ENCODE results near the gene PRPS1L1.

Gene PRPS1L1

DNA sequence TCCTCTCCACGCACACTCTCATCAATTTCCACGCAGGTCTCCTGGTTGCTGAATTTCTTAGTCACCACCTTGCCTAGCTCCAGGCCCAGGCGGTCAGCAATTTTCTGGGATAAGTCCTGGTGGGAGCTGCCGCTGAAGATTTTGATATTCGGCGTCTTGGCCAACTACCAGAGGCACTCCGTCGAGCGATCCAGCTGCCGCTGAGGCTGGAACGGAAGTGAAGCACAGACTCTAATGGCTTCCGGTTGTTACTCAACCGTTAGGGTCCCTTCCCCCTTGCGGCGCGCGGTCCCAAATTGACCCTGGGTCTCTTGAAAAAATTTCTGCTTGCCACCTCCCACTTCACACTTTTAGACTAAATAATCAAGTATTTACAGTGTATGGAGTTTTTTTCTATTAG, at the start of gene PRPS1L1:
TSS of gene PRPS1L1 (minus strand) at position 219 of the 400 bp plus-strand sequence.
- DNase-seq (ENCODE audit: low spot score): no peak

DNA sequence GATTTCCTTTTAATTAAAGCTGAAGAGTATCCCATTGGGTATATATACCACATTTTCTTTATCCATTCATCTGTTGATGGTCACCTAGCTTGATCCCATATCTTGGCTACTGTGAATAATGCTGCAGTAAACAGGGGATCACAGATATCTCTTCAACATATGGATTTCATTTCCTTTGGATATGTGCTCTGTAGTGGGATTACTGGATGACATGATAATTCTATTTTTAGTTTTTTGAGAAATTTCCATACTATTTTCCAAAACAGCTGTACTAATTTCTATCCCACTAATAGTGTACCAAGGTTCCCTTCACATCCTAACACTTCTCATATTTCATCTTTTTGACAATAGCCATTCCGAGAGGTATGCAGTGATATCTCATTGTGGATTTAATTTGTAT, 48.8 kb upstream of the PRPS1L1 start:
- no peak for DNase-seq (ENCODE audit: low spot score)

DNA sequence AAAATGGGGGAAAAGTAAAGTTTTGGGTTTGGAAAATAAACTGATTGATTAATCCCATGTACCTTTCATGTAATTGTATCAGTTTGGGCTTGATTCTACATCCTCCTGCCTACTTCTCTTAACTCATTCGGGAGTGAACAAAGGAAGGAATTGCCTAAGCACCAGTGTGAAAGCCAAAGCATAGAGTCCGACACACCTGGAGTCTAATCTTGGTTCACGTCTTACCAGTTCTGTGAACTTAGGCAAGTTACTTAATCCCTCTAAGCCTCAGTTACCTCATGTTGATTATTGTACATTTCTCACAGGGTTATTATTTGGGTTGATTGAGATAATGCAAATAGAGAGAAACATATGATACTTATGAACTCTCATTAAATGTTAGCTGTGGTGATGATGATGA, 41.1 kb upstream of the PRPS1L1 start:
- DNase-seq (ENCODE audit: low spot score): no peak

DNA sequence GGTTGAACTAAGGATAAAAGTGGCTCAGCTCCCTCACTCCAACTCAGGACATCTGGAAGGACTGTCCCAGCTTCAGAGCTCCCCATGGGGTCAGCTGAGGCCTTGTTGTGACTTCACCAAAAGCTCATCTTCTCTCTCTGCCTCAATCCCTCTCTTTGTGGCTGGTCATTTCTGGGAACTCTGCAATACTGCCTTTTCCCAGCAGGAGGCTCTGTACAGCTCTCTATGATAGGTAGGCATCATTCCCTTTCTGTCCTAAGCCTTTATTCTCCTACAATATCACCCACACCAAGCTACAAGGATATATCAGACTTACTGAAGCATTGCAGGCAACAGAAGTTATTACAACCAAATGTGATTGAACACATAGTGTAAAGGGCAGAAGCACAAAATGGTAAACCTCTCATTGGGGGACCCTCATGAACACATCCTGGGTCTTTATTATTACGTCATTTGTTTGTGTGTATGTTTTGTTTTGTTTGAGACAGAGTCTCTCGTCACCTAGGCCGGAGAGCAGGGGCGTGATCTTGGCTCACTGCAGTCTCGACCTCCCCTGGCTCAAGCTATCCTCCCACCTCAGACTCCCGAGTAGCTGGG, 36.7 kb upstream of the PRPS1L1 start:
- DNase-seq (ENCODE audit: low spot score): peak; percentile 7

DNA sequence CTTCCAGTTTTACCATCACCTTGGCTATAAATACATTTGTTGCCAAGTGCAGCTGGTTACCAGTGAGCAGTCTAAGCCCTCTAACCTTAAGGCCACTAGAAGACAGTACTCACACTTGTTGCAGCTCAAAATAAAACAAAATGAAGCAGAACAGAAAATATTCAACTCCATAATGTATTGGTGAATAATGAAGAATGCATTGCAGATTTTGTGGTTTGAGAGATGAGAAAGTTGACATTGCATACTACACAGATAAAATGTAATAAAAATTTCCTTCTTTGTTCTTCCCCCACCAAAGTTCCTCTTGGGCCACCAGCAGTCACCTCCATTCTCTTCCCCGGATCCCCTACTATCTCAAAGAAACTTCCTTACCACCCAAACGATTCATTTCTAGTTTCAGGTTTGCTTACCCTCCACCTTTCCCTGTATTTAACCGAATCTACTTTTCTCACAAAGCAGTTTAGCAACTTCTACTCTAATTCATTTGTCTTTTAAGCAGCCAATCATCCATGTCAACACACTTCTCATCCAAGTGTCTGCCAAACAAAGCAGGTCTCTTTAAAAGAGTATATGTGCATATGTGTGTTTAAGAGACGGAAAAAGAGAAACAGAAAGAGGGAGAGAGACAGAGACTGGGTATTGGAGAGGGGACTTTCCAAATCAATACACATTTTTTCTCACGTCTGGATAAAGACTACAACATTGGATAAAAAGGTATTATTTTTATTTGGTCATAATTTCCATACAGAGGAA, 35.7 kb upstream of the PRPS1L1 start:
- DNase-seq (ENCODE audit: low spot score): no peak

DNA sequence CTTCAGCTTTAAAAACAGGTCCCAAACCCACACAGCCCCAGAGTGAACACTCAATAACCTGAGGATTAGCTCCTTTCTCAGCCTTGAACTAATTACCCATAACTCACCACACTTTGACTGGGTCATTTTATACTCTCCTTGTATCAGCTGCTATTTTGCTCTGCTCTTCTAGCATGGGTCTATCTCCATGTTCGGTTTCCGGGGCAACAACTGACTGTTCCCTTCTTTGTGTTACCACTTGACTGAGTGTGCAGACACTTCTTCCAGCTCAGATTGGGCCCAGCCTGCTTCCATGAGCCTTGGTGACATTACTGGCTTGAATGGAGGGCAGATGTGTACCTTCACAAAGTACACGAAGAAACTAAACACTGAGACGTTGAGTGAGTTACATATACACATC, 31.5 kb upstream of the PRPS1L1 start:
- no peak for DNase-seq (ENCODE audit: low spot score)

DNA sequence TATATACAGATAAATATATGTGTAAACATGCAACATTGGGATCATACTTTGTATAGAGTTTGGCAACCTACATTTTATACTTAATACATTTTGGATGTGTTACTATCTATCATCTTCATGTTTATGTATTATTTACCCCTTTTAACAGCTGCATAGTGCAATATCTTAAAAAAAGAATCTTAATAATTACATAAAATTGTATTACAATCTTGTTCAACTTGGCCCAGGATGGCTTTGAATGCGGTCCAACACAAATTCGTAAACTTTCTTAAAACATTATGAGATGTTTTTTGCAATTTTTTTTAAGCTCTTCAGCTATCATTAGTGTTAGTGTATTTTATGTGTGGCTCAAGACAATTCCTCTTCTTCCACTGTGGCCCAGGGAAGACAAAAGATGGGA, 26.3 kb upstream of the PRPS1L1 start:
- no peak for DNase-seq (ENCODE audit: low spot score)

DNA sequence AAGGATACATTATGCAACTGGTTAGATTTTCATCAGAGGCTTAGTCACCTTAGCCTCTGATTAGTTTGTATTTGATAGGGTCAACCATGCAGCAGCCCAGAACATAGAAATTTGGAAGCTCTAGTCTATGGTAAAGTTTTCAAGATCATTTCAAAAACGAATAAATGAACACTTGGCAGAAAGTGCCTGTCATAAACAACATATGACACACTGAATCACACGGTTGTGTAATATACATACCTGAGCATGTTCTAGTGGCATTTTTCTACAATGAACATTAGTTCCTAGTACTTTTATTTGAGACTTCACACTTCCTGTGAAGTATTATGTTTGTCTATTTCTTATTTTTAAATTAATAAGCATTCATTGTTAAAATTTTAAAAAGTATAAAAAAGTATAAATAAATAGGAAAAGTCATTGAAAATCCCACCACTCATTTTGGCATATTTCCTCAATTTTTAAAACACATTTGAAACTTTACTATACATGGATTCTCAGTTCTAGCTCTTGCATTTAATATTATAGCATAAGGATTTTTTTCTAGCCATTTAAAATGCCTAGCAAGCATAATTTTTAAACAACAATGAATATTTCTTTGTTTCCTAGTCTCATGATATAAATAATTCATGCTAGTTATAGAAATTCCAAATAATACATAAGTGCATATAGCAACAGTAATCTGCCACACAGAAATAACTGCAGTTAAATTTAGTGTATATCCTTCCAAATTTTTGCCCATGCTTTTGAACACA, 25.7 kb upstream of the PRPS1L1 start:
- DNase-seq (ENCODE audit: low spot score): no peak

DNA sequence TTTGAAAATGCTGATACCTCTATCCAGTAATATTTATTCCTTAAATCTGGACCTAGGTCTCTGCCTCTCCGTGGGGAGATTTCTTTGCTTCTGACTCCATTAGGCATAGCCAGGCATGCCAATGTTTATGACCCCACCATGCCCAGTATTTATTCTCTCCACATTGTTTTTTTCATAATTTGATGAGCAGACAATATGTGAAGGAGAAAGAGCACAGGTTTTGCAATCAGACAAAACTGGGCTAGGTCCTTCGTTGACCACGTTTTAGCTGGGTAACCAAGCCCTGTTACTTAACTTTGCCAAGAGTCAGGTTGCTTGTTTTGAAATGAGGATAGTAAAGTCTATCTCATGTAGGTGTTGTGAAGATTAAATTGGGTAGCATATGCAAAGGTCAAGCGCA, 21.6 kb upstream of the PRPS1L1 start:
- DNase-seq (ENCODE audit: low spot score): no peak

DNA sequence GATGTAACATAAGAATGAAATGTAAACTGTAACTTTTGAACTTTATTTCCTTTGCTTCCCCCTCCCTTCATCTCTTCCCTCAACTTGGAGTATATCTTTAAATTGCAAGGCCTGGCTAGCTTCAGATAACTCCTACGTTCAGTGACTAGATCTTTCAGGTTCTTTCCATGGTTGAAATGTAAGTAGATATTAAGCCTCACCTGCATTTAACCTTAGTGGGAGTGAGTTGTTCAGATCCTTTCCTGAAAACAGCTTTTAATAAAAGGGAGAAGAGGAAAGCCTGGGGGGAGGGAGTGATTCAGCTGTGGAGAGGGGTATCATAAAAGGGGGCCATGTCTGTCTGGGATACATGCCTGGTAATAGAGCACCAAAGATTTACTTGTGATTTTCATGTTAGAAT, 19.0 kb upstream of the PRPS1L1 start:
- DNase-seq (ENCODE audit: low spot score): no peak

DNA sequence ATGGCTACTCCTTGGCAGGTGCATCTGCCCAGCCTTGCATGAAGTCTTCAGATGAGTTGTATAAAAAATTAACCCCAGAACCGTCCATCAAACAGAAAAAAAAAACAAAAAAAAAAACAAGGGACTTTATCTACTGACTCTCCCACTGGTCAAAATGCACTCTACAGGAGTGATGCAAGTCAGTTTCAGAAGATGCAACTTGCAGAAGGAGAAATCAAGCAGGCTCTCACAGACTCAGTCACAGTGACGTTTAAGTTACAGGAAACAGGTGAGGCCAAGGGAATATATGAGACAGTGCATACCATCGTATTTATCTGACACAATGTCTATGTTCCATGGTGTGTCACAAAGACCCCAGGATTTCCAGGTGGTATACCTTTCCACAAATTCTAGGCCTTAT, 17.5 kb upstream of the PRPS1L1 start:
- DNase-seq (ENCODE audit: low spot score): no peak

DNA sequence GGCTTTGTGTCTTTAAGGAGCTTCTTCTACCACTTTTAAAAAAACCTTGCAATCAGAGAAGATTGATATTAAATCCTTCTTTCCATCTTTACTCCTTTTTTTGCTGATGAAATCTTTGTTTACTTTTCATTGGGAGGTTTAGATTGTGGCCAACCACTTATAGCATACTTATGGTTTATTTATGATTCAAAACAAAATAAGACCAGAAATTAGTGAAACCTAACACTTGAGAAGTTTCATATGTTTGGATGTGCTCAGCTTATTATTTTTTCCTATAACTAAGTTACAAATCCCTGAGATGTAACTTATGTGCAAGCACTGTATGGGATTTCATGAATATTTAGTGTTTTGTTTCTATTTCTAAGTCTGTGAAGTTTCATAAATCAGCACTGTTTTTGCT, 13.5 kb upstream of the PRPS1L1 start:
- DNase-seq (ENCODE audit: low spot score): no peak

DNA sequence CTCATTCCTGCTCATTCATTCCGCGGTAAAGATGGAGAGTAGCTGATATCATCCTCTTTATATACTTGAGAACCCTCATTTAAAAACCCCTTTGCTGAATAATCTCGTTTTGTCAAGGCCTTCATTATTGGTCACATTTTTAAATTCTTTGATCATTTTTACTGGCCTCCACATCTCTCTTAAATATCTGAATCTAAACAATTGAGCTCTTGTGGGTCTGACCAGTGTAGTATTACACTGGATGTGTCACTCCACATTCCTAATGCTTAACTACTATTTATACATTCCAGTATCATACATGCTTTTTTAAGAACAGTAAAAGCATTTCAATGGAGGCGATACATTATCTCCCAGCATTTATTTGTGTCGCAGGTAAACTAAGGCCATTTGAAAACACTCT, 12.6 kb upstream of the PRPS1L1 start:
- DNase-seq (ENCODE audit: low spot score): no peak

DNA sequence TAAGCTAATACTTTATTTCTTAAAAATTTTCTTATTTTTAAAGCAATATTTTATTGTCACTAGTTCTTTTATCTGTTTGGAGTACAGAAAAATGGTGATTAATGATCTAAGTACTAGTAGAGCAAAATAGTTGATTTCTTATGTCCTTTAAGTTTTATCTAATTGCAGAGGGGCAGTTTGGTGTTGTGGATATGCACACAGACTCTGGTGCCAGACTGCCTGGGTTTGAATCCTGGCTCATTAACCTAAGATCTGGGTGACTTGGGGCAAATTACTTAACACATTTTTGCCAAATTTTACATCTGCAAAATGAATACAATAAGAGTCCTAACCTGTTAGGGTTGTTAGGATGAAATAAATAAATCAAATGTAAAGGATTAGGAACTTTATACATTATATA, 10.7 kb upstream of the PRPS1L1 start:
- no peak for DNase-seq (ENCODE audit: low spot score)

DNA sequence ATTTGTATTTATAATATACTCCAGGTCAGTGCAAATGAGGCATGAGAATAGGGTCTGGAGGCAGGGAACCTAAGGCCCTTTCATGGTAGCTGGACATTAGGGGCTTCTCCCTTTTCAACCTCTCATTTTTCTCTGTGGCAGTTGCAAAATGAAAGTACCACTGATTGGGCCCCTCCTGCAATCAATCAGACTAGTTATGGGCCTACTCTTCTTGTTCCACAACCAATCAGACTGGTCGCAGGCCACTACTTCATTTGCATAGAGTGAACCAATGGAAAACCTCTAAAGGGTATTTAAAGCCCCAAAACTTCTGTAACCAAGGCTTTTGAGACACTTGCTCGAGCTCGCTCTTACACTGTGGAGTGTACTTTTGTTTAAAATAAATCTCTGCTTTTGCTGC, 10.0 kb upstream of the PRPS1L1 start:
- DNase-seq (ENCODE audit: low spot score): no peak

DNA sequence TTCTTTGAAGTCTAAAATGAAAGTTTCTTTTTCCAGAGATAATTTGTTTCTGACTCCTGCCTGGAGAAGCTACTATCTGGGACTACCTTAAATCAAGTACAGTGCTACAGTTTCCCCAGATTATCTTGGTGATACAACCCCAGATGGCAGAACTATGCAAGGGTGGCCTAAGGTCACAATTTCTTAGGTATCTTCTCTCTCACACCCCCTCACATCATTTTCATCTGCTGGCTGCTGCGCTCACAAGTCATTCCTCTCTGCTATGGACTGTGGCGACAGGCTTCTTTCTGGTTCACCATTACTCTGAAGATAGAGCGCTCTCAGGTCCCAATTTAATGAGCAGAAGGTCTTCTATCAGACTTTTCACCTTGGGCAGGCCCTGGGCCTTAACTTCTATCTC, 9.1 kb upstream of the PRPS1L1 start:
- DNase-seq (ENCODE audit: low spot score): no peak

DNA sequence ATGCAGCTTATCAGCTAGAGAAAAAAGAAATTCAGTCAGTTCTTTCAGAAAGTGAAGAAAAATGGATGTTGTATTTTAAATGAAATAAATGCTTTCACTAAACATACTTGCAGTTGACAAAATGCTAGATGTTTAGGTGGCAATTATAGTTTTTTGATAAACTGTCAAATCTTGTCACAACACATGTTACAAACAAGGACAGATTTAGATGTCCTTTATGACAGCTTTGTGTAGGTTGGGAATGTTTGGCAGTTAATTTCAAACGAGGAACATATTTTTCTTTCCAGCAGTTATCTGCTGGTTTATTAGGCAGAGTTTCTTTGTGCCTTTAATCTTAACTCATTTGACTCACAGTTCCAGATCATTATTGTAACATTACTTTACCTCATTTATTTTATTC, 3.1 kb upstream of the PRPS1L1 start:
- no peak for DNase-seq (ENCODE audit: low spot score)

DNA sequence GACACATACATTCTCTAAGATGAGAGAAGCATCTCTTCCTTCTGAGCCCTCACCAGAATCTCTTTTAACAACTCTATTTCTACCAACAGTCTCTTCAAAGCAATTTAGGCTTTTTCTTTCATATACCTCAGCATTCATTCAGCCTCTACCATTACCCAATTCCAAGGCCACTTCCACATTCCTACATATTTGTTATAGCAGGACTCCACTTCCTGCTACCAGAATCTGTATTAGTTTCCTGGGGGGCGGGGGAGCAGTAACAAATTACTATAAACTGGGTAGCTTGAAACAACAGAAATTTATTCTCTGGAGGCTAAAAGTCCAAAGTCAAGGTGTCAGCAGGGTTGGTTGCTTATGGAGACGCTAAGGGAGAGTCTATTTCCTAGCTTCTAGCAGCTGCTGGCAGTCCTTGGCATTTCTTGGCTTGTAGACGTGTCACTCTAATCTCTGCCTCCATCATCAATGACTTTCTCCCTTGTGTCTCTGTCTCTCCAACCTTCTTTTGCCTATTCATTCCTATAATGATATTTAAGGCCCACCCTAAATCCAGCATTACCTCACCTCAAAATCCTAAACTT, 7.4 kb downstream of the PRPS1L1 start:
- no peak for DNase-seq (ENCODE audit: low spot score)

DNA sequence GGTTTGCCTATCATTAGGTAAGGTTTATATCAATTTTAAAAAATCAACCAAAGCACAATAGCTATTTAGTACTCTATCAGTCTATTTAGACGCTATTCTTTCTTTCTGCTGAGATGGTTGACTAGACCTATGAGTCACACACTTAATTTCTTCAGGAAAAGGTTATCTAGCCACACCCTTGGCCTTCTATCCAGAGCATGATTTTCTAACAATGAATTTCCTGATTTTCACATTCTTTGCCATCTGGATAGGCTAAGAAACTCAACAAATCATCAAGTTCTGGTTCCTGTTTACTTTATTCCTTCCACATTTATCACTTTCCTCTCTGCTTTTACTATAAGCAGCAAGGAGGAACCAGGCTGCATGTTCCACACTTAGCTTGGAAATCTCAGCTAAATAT, 8.1 kb downstream of the PRPS1L1 start:
- DNase-seq (ENCODE audit: low spot score): no peak

DNA sequence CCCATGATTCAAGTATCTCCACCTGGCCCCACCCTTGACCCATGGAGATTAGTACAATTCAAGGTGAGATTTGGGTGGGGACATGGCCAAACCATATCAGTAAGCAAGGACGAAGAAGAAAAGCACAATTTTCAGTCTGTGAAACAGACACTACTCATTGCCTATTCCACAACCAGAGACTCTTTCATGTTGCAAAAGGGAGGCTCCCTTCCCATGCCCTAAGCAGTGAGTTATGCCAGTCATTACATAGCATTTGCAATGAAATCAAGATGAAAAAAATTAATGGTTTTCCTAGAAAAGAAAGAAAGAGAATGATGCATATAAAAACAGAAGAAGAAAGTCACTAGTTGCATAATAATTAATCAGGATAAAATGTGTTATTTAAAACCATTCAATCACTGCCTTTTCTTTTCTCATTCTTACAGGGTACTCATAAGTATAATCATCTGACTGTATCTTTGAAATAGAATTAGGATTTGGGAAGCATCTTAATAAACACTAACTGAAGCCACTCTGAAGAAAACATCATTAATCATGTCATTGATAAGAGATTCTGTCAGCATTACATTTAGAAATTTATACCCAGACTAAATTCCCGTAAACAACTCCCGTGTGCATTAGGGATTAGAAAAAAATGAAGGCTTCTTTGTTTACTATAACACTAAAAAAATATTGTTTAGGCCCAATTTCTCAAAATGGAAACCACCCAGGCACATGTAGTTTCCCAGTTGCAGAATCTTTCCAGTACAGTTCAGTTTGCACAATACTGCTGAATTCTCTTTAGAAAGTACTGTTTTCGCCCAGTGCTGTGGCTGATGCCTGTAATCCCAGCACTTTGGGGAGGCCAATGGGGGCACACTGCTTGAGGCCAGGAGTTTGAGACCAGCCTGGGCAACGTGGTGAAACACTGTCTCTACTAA, 9.1 kb downstream of the PRPS1L1 start:
- no peak for DNase-seq (ENCODE audit: low spot score)

DNA sequence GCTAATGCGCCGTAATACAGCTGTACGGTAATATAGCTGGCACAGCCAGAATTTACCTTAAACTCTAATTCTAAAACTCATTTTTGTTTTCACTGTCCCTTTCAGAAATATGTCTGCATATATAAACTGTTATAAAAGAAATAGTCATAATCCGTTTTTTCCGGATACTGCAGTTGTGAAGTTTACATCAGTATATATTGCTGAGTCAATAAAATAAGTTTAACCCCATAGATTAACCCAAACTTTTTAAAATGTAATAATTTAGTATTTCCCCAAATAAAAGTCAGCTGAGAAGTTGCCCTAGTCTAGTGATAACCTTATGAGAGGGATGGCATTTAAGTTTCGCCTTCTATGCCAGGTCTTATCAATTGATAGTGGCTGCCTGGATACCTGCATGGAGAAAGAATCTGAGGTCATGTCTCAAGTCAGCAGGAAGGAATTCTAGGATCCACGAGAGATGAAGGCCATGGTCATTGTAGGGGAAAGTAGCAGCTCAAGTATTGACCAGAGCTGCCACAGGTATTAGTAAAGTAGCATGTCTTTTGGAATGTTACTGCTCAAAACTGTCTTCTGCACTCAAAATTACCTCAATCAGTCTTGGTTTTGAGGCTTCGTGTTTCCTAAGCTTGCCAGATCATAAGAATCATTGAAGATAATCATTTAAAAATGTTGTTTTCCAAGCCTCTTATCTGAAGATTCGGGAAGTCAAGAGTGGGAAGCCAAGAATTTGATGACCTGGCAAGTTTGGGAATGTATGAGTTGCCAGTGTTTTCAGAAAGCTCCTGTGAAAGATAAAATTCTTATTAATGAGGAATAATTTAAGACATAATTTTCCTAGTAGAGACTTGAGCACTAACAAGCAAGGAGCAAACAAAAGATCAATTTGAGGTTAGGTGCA, 10.8 kb downstream of the PRPS1L1 start:
- no peak for DNase-seq (ENCODE audit: low spot score)

All from cerebellar cortex (tissue), 1 donor.